Tibial nerve (tissue), 4 donors: ENCODE measurements around the gene CCDC188. TPM values are rescaled to one million over a fixed set of nuclear protein-coding genes. Genes with fewer than 3 reads are reported as not detected.

Source experiments
- DNase-seq, 2 donors: peaks; one replicate each; pipeline ENCODE4 v3.0.0-alpha.2; 2019; ENCODE audit warnings: low spot score in 2 of 2
- H3K27ac ChIP-seq, 4 donors: fragments of 200-600 bp; sonication (generic) in 3 of 4; one replicate each; pipeline ENCODE4 v1.5.1; 2017 to 2019; ENCODE audit warnings: mild to moderate bottlenecking in 1 of 4
- H3K27me3 ChIP-seq, 2 donors: fragments of 200-600 bp; sonication (generic) in 1 of 2; one replicate each; pipeline versions ENCODE4 v1.5.1 to v1.6.0; 2017 to 2019
- H3K36me3 ChIP-seq, 3 donors: fragments of 200-600 bp; sonication (generic); one replicate each; pipeline ENCODE4 v1.5.1; 2018 to 2019
- H3K4me1 ChIP-seq, 4 donors: fragments of 200-600 bp; sonication (generic) in 3 of 4; one replicate each; pipeline ENCODE4 v1.5.1; 2017 to 2019
- H3K4me3 ChIP-seq, 4 donors: fragments of 200-600 bp; sonication (generic) in 3 of 4; one replicate each; pipeline ENCODE4 v1.5.1; 2017 to 2019; ENCODE audit warnings: mild to moderate bottlenecking in 1 of 4, moderate library complexity in 1 of 4
- H3K9me3 ChIP-seq, 4 donors: fragments of 200-600 bp; sonication (generic) in 3 of 4; one replicate each; pipeline ENCODE4 v1.5.1; 2017 to 2019
- CTCF ChIP-seq, 5 experiments: fragments of 200-600 bp in 3 of 5; fragments of 450-650 bp in 2 of 5; sonication (generic) in 3 of 5; IDR thresholded peaks; one replicate each; pipeline ENCODE4 v1.5.1; 2016 to 2019; ENCODE audit warnings: antibody characterized with exemption in 5 of 5, mild to moderate bottlenecking in 3 of 5, moderate library complexity in 2 of 5
- EP300 ChIP-seq, 2 donors: sonication (generic); formaldehyde crosslinking; IDR thresholded peaks; one replicate each; pipeline ENCODE4 v1.6.1; 2017; ENCODE audit warnings: antibody characterized with exemption in 2 of 2, mild to moderate bottlenecking in 1 of 2
- POLR2A ChIP-seq, 2 donors: fragments of 450-650 bp; IDR thresholded peaks; one replicate each; pipeline ENCODE4 v1.6.1; 2017; ENCODE audit warnings: antibody characterized with exemption in 2 of 2, mild to moderate bottlenecking in 2 of 2, moderate library complexity in 2 of 2
- WGBS, 2 donors: methylation state at CpG; one replicate each; pipeline ENCODE4 v1.1.5; 2018; 5-methylcytosine and 5-hydroxymethylcytosine counted together
- total RNA-seq, 4 donors: library from RNA; depleted of rRNA; stranded (reverse); fragments of >200 nt; gene quantifications; one replicate each; pipeline ENCODE4 v1.1.0, GENCODE V29; 2016

Gene CCDC188
- total RNA-seq, 4 donors from 2014 or later: 1.5 to 12.4 (median 6.6) TPM

DNA sequence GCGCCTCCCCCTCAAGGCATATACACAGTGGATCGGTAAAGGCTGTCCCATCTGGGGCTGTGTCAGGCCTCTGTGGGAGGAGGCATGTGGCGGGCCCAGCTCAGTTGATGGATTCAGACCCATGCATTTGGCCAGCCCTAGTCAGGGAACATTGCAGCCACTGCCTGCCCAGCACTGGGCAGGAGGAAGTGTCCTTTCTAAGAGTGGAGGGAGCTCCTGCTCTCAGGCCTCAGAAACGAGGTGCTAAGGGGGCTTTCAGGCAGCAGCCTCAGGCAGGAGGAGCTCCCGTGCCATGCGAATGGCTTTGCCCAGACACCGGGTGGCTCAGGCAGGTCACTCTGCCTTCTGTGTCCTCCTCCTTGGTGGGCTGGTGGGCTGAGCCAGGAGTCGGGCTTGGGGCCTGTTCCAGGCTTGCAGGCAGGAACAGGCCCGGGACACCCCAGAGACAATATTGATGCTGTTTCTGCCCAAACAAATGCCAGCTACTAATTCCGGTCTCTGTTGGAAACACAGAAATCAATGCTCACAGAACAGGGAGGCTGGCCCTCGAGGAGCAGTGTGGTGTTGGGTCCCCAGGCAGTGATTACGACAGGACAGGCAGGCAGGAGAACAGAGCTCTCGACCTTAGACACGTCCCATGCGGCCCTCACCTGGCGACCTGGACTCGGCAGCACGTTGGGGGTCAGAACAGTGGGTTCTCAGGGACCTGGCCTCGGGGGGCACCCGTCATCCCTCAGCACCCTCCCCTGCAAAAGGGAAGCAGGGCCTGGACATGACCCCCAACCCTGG is 42.3 kb upstream of the CCDC188 start:
- H3K27me3 ChIP-seq: no peaks in the 10 kb centered on the region
- no peaks in the 10 kb centered on the region for H3K9me3 ChIP-seq
- no peaks in the 10 kb centered on the region for H3K36me3 ChIP-seq
- no peak for DNase-seq
- WGBS, 2 donors: 62 to 78% methylated on average over 18 to 19 of the region's 20 CpGs
- no peak overlapping the region for H3K27ac ChIP-seq
- no peak overlapping the region for H3K4me3 ChIP-seq
- TF ChIP-seq POLR2A (IDR thresholded peaks at IDR 0.05) (no peak), EP300 (IDR thresholded peaks at IDR 0.05) (no peak), CTCF (IDR thresholded peaks at IDR 0.05) (no peak)
- H3K4me1 ChIP-seq: no peaks in the 10 kb centered on the region

DNA sequence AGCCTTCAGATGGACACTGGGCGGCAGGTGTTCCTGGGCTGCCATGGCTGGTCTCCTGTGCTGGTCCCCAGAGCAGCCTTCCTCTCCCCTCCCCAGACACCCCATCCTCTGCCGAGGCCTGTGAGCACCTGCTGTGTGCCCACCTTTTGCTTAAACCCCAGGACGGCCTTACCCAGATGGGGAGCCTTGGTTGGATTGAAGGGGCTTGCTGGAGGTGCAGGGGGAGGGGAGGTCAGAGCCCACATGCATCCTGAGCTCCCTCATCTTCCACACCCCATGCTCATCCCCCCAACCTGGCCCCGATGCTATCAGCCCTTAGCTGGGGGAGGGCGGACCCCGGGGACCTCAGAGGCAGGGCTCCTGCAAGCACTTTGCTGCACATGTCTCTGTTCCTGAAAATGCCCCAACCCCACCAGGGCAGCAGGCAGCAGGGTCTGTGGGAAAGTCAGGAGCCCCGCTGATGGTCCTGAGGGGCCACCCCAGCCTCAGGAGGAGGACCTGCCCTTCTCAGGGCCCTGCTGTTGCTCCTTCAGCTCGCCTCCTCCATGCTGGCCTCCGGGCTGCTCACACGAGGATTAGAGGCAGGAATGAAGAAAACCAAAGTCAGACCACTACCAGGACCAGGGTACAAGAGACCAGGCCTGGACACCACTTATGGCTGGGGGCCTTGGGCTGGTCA is 41.6 kb upstream of the CCDC188 start:
- no peaks in the 10 kb centered on the region for H3K4me1 ChIP-seq
- no peaks in the 10 kb centered on the region for H3K36me3 ChIP-seq
- H3K9me3 ChIP-seq: no peaks in the 10 kb centered on the region
- no peak for DNase-seq
- TF ChIP-seq POLR2A (IDR thresholded peaks at IDR 0.05) (no peak), CTCF (IDR thresholded peaks at IDR 0.05) (no peak), EP300 (IDR thresholded peaks at IDR 0.05) (no peak)
- no peak overlapping the region for H3K4me3 ChIP-seq
- H3K27me3 ChIP-seq: no peaks in the 10 kb centered on the region
- 90% methylated on average over 7 to 9 of the region's 10 CpGs for WGBS, 2 donors
- H3K27ac ChIP-seq: no peak overlapping the region

DNA sequence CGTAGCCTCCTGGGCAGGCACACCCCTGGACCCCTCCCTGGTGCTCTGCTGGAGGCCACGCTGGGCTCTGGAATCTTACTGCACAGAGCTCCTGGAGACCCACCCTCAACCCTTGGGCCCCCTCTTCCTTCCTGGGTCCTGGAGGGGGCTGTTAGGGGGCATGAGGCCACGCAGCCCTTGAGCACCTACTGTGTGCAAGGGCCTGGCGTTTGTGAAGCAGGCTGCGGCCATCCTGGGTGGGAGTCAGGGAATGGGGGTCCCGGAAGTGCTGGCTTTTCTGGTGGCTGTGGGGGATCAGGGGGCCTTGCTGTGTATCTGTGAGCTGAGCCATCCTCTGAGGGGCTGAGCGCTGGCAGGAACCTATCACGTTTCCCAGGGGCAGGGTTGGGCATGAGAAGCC is 40.9 kb upstream of the CCDC188 start:
- 75 to 79% methylated on average over 4 to 8 of the region's 8 CpGs for WGBS, 2 donors
- no peak for TF ChIP-seq CTCF (IDR thresholded peaks at IDR 0.05)
- TF ChIP-seq EP300 (IDR thresholded peaks at IDR 0.05): no peak
- TF ChIP-seq POLR2A (IDR thresholded peaks at IDR 0.05): no peak
- Histone ChIP-seq H3K4me1 (no peaks in the 10 kb centered on the region), H3K4me3 (no peak overlapping the region), H3K36me3 (no peaks in the 10 kb centered on the region), H3K9me3 (no peaks in the 10 kb centered on the region), H3K27me3 (no peaks in the 10 kb centered on the region), H3K27ac (no peak overlapping the region)
- DNase-seq: no peak

- no peak overlapping the region for H3K4me3 ChIP-seq
- no peaks in the 10 kb centered on the region for H3K36me3 ChIP-seq
- H3K4me1 ChIP-seq: no peaks in the 10 kb centered on the region
- DNase-seq: no peak
- 62 to 73% methylated on average over 7 to 10 of the region's 10 CpGs for WGBS, 2 donors
- no peaks in the 10 kb centered on the region for H3K27me3 ChIP-seq
- TF ChIP-seq CTCF (IDR thresholded peaks at IDR 0.05) (no peak), EP300 (IDR thresholded peaks at IDR 0.05) (no peak), POLR2A (IDR thresholded peaks at IDR 0.05) (no peak)
- H3K9me3 ChIP-seq: no peaks in the 10 kb centered on the region
- no peak overlapping the region for H3K27ac ChIP-seq
Observed at GRCh38 chr22:20191000-20191515, 40.2 kb upstream of the CCDC188 start.

DNA sequence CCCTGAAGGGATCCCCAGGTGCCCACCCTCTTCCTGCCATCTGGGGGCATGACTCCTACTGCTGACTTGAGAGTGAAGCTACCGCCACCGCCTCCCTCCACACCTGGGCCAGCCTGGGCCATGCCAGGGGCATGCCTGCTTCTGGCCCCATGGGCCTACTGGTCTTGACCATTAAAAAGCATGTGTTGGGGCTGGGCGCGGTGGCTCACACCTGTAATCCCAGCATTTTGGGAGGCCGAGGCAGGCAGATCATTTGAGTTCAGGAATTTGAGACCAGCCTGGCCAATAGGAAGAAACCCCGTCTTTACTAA is 37.7 kb upstream of the CCDC188 start:
- no peak for DNase-seq
- TF ChIP-seq EP300 (IDR thresholded peaks at IDR 0.05): no peak
- no peak for TF ChIP-seq CTCF (IDR thresholded peaks at IDR 0.05)
- no peak for TF ChIP-seq POLR2A (IDR thresholded peaks at IDR 0.05)
- Histone ChIP-seq H3K4me3 (no peak overlapping the region), H3K9me3 (no peaks in the 10 kb centered on the region), H3K27ac (no peak overlapping the region), H3K27me3 (peaks cover 0 to 6% of the 10 kb centered on the region in 2 donors), H3K4me1 (no peaks in the 10 kb centered on the region), H3K36me3 (no peaks in the 10 kb centered on the region)
- 93 to 94% methylated on average over 6 of the region's 6 CpGs for WGBS, 2 donors
